AG09309 (cell line): ENCODE data around the gene PRKCA.

Source experiments
- DNase-seq: peaks from one replicate; pipeline ENCODE4 v3.0.0-alpha.2; 2010; ENCODE audit warnings: low read depth
- H3K4me3 ChIP-seq: 2 replicates; pipeline ENCODE4 v1.5.1; 2011; ENCODE audit warnings: mild to moderate bottlenecking, low read depth, low read length, moderate library complexity; ENCODE audit not compliant: control insufficient read depth
- TF ChIP-seq, protein P1 (sequence below): IDR thresholded peaks from 2 replicates; pipeline ENCODE4 v1.5.1; 2011; ENCODE audit warnings: mild to moderate bottlenecking, low read depth, low read length, inconsistent platforms; ENCODE audit not compliant: insufficient read depth, control insufficient read depth; ENCODE audit errors: missing control alignments

The PRKCA gene

DNA sequence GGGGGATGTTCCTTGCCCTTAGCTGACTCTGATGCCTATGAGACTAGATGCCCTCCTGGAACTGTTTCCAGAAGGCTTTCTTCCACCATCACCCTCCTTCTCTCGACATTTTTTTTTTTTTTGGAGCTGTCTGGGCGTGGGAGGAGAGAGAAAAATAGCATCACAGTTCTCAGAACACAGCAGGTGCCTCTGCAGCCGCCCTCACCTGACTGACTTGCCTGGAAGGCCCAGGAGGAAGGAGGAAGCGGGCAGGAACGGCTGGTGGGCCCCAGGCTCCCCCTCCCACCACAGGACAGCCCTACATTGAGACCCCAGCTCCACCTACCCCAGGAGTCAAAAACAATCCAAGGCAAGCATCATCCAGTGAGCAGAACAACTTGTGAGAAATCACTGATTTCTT is 512.2 kb downstream of the PRKCA start:
- TF ChIP-seq, protein P1, sequence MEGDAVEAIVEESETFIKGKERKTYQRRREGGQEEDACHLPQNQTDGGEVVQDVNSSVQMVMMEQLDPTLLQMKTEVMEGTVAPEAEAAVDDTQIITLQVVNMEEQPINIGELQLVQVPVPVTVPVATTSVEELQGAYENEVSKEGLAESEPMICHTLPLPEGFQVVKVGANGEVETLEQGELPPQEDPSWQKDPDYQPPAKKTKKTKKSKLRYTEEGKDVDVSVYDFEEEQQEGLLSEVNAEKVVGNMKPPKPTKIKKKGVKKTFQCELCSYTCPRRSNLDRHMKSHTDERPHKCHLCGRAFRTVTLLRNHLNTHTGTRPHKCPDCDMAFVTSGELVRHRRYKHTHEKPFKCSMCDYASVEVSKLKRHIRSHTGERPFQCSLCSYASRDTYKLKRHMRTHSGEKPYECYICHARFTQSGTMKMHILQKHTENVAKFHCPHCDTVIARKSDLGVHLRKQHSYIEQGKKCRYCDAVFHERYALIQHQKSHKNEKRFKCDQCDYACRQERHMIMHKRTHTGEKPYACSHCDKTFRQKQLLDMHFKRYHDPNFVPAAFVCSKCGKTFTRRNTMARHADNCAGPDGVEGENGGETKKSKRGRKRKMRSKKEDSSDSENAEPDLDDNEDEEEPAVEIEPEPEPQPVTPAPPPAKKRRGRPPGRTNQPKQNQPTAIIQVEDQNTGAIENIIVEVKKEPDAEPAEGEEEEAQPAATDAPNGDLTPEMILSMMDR = no peak
- no peak overlapping the region for H3K4me3 ChIP-seq
- DNase-seq = no peak

DNA sequence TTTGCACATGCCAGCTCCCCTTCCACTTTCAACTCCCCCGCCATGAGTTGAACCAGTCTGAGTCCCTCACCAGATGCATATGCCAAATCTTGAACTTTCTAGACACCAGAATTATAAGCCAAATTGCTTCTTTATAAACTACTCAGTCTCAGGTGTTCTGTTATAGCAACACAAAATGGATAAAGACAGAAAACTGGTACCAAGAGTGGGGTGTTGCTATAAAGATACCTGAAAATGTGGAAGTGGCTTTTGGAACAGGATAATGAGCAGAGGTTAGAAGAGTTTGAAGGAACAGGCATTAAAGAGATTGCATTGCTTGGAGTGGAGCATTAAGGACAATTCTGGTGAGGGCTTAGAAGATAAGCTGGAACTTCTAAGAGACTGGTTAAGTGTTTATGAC is 515.3 kb downstream of the PRKCA start:
- TF ChIP-seq, protein P1 = no peak
- DNase-seq = no peak

DNA sequence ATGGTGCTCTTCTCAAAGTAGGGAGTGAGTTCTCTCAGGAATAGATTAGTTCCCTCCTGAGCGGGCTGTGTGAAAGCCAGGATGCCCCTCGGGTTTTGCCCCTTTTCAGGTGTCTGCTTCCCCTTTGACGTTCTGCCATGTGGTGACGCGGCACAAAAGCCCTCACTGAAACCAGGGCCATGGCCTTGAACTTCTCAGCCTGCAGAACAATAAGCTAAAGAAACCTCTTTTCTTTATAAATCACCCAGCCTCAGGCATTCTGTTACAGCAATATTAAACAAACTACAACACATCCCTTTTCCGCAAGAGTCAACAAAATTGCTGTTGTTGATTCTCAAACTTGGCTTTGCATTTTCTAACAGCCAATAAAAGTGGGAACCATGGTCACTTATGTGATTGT is 517.1 kb downstream of the PRKCA start:
- no peak overlapping the region for H3K4me3 ChIP-seq
- TF ChIP-seq, protein P1 = no peak
- DNase-seq = no peak

More for the DNA sequence above, 515.3 kb downstream of the PRKCA start:
- no peak overlapping the region for H3K4me3 ChIP-seq

DNA sequence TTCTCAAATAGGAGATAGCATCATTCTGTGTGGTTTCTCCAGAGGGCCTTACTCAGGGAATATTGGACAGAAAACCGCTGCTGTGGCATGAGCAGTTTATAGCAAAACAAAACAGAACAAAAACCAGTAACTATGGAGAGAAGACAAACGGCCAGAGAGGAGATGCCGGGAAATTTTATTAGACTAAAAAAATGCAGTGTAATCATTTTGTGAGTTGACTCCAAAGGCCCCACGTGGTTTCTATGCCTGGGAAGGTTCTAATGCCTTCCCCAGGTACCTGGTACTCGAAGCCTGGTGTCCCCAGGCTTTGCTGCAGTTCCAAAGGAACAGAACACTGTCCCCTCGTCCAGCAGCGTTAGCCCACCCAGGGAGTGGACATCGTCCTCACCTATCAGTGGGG is 519.6 kb downstream of the PRKCA start:
- no peak for DNase-seq
- no peak overlapping the region for H3K4me3 ChIP-seq
- TF ChIP-seq, protein P1 = no peak

DNA sequence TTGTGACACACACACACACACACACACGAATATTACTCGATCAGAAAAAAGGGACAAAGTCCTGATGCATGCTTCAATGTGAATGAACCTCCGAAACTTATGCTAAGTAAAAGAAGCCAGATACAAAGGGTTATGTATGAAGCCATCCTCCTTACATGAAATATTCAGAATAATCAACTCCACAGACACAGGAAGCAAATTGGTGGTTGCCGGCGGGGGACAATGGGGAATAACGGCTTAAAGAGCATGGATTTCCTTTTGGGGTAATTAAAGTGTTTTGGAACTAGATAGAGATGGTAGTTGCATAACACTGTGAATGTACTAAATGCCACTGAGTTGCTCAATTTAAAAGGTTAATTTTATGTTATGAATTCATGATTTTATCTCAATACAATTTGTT is 524.4 kb downstream of the PRKCA start:
- no peak for DNase-seq
- no peak overlapping the region for H3K4me3 ChIP-seq
- TF ChIP-seq, protein P1 = no peak

DNA sequence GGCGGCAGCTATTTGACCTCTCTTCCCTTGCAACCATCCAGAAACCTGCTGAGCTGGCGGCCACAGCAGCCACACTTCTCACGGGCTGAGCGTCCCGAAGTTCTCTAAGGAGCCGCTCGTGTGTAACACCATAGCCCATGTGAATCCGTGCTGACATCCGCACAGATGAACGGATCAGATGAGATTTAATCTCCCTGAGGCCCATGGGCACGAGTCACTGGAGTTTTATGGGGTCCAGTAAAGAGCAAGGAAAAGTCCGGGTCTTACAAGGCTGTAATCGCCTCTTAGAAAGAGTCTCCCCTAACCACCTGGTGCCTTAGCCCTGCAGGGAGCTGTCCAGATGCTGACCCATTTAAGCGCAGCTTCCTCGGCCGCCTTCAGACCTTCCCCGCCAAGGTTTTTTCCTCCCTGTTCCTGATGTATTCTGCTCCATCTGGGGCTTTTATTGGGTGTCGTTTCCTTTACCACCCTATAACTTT is 527.0 kb downstream of the PRKCA start:
- DNase-seq = peak; percentile 10
- no peak overlapping the region for H3K4me3 ChIP-seq
- TF ChIP-seq, protein P1 = no peak

DNA sequence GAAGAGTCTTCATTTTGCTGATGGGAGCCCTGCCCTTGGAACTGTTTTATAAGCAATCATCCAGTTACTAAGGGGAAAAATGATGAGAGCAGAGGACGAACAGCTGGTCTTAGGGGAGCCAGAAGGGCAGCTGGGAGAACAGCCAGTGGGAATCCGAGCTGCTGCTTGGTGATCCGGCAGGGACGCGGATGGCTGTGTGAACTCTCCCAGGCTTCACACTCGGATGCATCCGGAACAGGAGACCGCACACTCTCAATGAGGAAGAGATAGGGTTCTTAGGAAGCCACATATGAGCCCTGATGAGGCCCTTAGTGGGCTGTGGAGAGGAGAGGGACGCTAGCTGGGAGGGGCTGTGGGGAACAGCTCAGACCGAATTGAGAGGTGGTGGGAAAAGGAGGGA is 527.5 kb downstream of the PRKCA start:
- no peak overlapping the region for H3K4me3 ChIP-seq
- DNase-seq = no peak

More for the DNA sequence above, 527.5 kb downstream of the PRKCA start:
- TF ChIP-seq, protein P1 = no peak
